Neuronal stem cell (in vitro differentiated cells): Measurements from ENCODE around the gene S100A5.

Source experiments
- DNase-seq: peaks from one replicate; pipeline ENCODE4 v3.0.0-alpha.2; 2013; ENCODE audit warnings: low spot score
- H2AFZ ChIP-seq: one replicate; pipeline ENCODE4 v1.6.1; 2013; ENCODE audit warnings: mild to moderate bottlenecking, low read length, inconsistent platforms
- H2AK5ac ChIP-seq: 2 replicates; pipeline ENCODE4 v1.6.1; 2013; ENCODE audit warnings: low read depth, mild to moderate bottlenecking, inconsistent platforms, low read length, moderate library complexity, mixed read lengths
- H2BK120ac ChIP-seq: 2 replicates; pipeline ENCODE4 v1.6.1; 2013; ENCODE audit warnings: low read depth, mild to moderate bottlenecking, inconsistent platforms, low read length, moderate library complexity, mixed read lengths
- H2BK12ac ChIP-seq: one replicate; pipeline ENCODE4 v1.6.1; 2013; ENCODE audit warnings: low read length, inconsistent platforms
- H2BK15ac ChIP-seq: 2 replicates; pipeline ENCODE4 v1.6.1; 2013; ENCODE audit warnings: mild to moderate bottlenecking, low read length, inconsistent platforms, mixed read lengths
- H2BK5ac ChIP-seq: one replicate; pipeline ENCODE4 v1.6.1; 2013; ENCODE audit warnings: inconsistent platforms, mild to moderate bottlenecking, low read length, moderate library complexity
- H3K14ac ChIP-seq: one replicate; pipeline ENCODE4 v1.6.1; 2013; ENCODE audit warnings: low read length, inconsistent platforms
- H3K18ac ChIP-seq: 2 replicates; pipeline ENCODE4 v1.6.1; 2013; ENCODE audit warnings: low read length, inconsistent platforms
- H3K23ac ChIP-seq: 2 replicates; pipeline ENCODE4 v1.6.1; 2013; ENCODE audit warnings: low read depth, mild to moderate bottlenecking, mixed read lengths, low read length, inconsistent platforms; ENCODE audit not compliant: poor library complexity
- H3K27ac ChIP-seq: replicated peaks from 3 replicates; pipeline ENCODE4 v1.5.1; 2013; ENCODE audit warnings: low read length, inconsistent platforms
- H3K27me3 ChIP-seq, 3 experiments: 2 replicates each; pipeline ENCODE4 v1.6.1; 2013; ENCODE audit warnings: low read length in 3 of 3, mild to moderate bottlenecking in 2 of 3, inconsistent platforms in 1 of 3, low read depth in 1 of 3, mixed read lengths in 1 of 3, moderate library complexity in 1 of 3; ENCODE audit not compliant: control insufficient read depth in 3 of 3, insufficient read depth in 3 of 3
- H3K36me3 ChIP-seq, 2 donors: replicated peaks in 1 of 2; 2 replicates each; pipeline ENCODE4 v1.6.1; 2013; ENCODE audit warnings: low read length in 2 of 2; ENCODE audit not compliant: control insufficient read depth in 2 of 2, insufficient read depth in 2 of 2
- H3K4ac ChIP-seq: 2 replicates; pipeline ENCODE4 v1.6.1; 2013; ENCODE audit warnings: inconsistent platforms, mild to moderate bottlenecking, low read length, moderate library complexity
- H3K4me1 ChIP-seq, 2 donors: 1 replicate in 1 of 2; 2 replicates in 1 of 2; pipeline ENCODE4 v1.6.1; 2013; ENCODE audit warnings: low read length in 2 of 2, low read depth in 1 of 2; ENCODE audit not compliant: control insufficient read depth in 2 of 2, insufficient read depth in 1 of 2
- H3K4me2 ChIP-seq: one replicate; pipeline ENCODE4 v1.6.1; 2013; ENCODE audit warnings: mild to moderate bottlenecking, low read length, inconsistent platforms; ENCODE audit not compliant: insufficient read depth, poor library complexity, severe bottlenecking
- H3K4me3 ChIP-seq, 2 donors: 2 replicates each; pipeline ENCODE4 v1.5.1; 2013; ENCODE audit warnings: low read length in 2 of 2, mild to moderate bottlenecking in 2 of 2, inconsistent platforms in 1 of 2, moderate library complexity in 1 of 2
- H3K79me1 ChIP-seq: one replicate; pipeline ENCODE4 v1.6.1; 2013; ENCODE audit warnings: low read depth, mild to moderate bottlenecking, inconsistent platforms, low read length, moderate library complexity
- H3K9ac ChIP-seq: one replicate; pipeline ENCODE4 v1.6.1; 2013; ENCODE audit warnings: mild to moderate bottlenecking, low read depth, low read length, inconsistent platforms; ENCODE audit not compliant: poor library complexity
- H3K9me3 ChIP-seq, 2 donors: replicated peaks in 1 of 2; 2 replicates each; pipeline versions ENCODE3 to v1.6.1; 2013; ENCODE audit warnings: low read length in 2 of 2, mild to moderate bottlenecking in 2 of 2, inconsistent platforms in 1 of 2, low read depth in 1 of 2, mixed read lengths in 1 of 2, moderate library complexity in 1 of 2; ENCODE audit not compliant: control insufficient read depth in 2 of 2, insufficient read depth in 1 of 2
- H4K8ac ChIP-seq: one replicate; pipeline ENCODE4 v1.6.1; 2013; ENCODE audit warnings: low read depth, mild to moderate bottlenecking, inconsistent platforms, low read length, moderate library complexity
- H4K91ac ChIP-seq: one replicate; pipeline ENCODE4 v1.6.1; 2013; ENCODE audit warnings: low read length, low read depth, mild to moderate bottlenecking, inconsistent platforms; ENCODE audit not compliant: poor library complexity
- WGBS, 2 donors: extraction: QIAGEN DNeasy Blood & Tissue Kit; methylation state at CpG; one replicate each; pipeline ENCODE4 v1.1.7; 2013; ENCODE audit warnings: missing lambda C conversion rate in 2 of 2, mixed read lengths in 1 of 2; ENCODE audit not compliant: insufficient read length in 2 of 2, insufficient replicate concordance in 1 of 2; ENCODE audit errors: extremely low coverage in 2 of 2; 5-methylcytosine and 5-hydroxymethylcytosine counted together

The S100A5 gene

DNA sequence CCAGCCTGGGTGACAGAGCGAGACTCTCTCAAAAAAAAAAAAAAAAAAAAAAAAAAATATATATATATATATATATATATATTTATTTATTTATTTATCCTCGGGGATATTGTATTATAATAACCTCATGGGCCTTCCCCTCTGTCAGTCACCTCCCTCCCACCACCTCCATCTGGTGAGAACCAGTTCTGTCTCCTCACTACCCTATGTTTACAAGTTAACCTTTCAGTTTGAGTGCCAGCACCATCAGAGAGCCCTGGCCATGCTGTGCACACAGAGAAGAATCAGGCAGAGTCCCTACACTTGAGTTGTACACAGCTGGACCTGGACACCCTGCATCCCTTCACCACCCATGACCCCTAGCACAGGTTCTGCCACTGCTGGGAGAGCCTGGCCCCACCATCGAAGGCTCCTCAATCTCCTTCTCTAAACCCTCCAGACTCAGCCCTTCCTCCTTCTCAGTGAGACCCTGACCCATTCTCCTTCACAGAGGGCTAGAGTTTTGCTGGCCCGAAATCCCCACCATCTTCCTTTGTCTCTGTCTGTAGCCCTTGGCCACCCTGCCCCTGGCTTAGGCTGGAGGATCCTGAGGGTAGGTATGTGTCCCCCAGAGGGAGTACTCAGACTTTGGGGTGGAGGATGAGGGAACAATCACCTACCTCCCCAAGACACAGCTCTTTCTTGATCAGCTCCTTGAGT is 1.2 kb downstream of the S100A5 start:
- no CpG with 5 or more reads among the region's 4 CpGs for WGBS, 2 donors

DNA sequence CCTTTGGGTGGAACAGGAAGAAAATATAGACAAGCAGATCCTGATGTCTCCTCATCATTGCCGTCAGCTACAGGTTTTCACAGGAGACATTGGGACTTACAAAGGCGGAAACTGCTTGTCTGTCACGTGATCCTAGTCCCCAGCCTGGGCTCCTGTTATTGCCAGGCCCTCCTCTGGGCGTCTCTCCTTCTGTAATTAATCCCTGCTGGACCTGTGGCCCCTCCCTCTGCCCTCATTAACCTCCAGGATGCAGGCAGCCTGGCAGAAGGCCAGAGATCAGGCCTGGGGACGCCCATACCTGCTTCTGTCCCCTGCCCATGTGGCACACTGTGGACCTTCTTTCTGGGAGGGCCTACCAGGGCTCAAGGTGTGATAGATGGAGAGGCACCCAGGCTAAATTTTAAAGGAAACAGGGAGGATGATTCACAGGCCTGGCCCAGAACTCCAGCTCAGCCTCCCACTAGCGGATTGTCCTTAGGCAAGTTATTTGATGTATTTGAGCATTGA is 2.4 kb downstream of the S100A5 start:
- H3K23ac ChIP-seq: no peak overlapping the region
- no peak overlapping the region for H3K27ac ChIP-seq
- no CpG with 5 or more reads among the region's 6 CpGs for WGBS, 2 donors
- no peak overlapping the region for H2BK5ac ChIP-seq
- H3K79me1 ChIP-seq: no peaks in the 10 kb centered on the region
- no peak overlapping the region for H2AK5ac ChIP-seq
- no peak overlapping the region for H3K4me3 ChIP-seq
- no peaks in the 10 kb centered on the region for H3K9me3 ChIP-seq
- H3K14ac ChIP-seq: no peak overlapping the region
- H2AFZ ChIP-seq: no peak overlapping the region
- H2BK120ac ChIP-seq: no peak overlapping the region
- H3K4me1 ChIP-seq: peaks cover 0 to 26% of the 10 kb centered on the region in 2 donors
- peak overlapping the region; percentile 40 for H2BK15ac ChIP-seq
- H4K8ac ChIP-seq: no peak overlapping the region
- peak; percentile 37 for DNase-seq
- H4K91ac ChIP-seq: no peak overlapping the region
- no peaks in the 10 kb centered on the region for H3K36me3 ChIP-seq
- no peak overlapping the region for H3K9ac ChIP-seq
- no peak overlapping the region for H3K4me2 ChIP-seq
- H2BK12ac ChIP-seq: no peak overlapping the region
- H3K18ac ChIP-seq: peak overlapping the region; percentile 92
- no peak overlapping the region for H3K4ac ChIP-seq
- peaks cover 0 to 44% (median 3%) of the 10 kb centered on the region in 3 experiments for H3K27me3 ChIP-seq

More for the DNA sequence above, 1.2 kb downstream of the S100A5 start:
- Histone ChIP-seq H3K14ac (no peak overlapping the region), H3K79me1 (no peaks in the 10 kb centered on the region), H2BK12ac (peak overlapping the region; percentile 86), H3K9me3 (no peaks in the 10 kb centered on the region), H2BK120ac (no peak overlapping the region), H3K27ac (no peak overlapping the region), H3K4me1 (peaks cover 0 to 24% of the 10 kb centered on the region in 2 donors), H2BK5ac (no peak overlapping the region), H3K9ac (no peak overlapping the region), H2AFZ (peak overlapping the region; percentile 7), H3K4ac (no peak overlapping the region), H3K36me3 (no peaks in the 10 kb centered on the region), H3K4me3 (no peak overlapping the region), H3K23ac (no peak overlapping the region), H3K18ac (peak overlapping the region; percentile 12), H4K91ac (no peak overlapping the region), H2BK15ac (peak overlapping the region; percentile 60), H4K8ac (no peak overlapping the region), H2AK5ac (peak overlapping the region; percentile 60), H3K27me3 (peaks cover 0 to 44% (median 3%) of the 10 kb centered on the region in 3 experiments), H3K4me2 (no peak overlapping the region)
- no peak for DNase-seq

DNA sequence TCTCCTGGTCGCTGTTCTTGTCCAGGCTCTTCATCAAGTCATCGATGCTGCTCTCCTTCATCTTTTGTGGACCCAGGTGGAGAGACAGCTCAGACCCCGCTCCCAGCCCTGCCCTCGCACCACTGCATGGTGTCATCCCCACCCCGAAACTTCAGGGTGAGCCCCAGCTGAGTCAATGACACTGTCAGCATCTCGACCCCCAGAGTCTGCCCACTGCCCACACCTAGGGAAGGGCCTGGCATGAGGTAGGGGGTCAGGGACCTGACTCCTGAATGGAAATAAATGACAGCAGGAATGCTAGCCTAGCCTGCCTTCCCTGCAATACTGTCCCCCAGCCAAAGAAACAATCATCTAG is 3.4 kb downstream of the S100A5 start:
- Histone ChIP-seq H3K27ac (no peak overlapping the region), H3K27me3 (peaks cover 0 to 45% (median 3%) of the 10 kb centered on the region in 3 experiments), H4K8ac (no peak overlapping the region), H2AFZ (no peak overlapping the region), H3K18ac (no peak overlapping the region), H4K91ac (no peak overlapping the region), H2BK120ac (peak overlapping the region; percentile 2), H2AK5ac (peak overlapping the region; percentile 78), H3K23ac (no peak overlapping the region), H3K4me1 (peaks cover 0 to 30% of the 10 kb centered on the region in 2 donors), H3K4me2 (no peak overlapping the region), H3K9ac (no peak overlapping the region), H3K4ac (no peak overlapping the region), H3K36me3 (no peaks in the 10 kb centered on the region), H2BK15ac (peak overlapping the region; percentile 39), H3K4me3 (no peak overlapping the region), H2BK12ac (peak overlapping the region; percentile 61), H3K14ac (no peak overlapping the region), H2BK5ac (no peak overlapping the region), H3K79me1 (no peaks in the 10 kb centered on the region), H3K9me3 (no peaks in the 10 kb centered on the region)
- WGBS, 2 donors: no CpG with 5 or more reads among the region's 6 CpGs
- no peak for DNase-seq

DNA sequence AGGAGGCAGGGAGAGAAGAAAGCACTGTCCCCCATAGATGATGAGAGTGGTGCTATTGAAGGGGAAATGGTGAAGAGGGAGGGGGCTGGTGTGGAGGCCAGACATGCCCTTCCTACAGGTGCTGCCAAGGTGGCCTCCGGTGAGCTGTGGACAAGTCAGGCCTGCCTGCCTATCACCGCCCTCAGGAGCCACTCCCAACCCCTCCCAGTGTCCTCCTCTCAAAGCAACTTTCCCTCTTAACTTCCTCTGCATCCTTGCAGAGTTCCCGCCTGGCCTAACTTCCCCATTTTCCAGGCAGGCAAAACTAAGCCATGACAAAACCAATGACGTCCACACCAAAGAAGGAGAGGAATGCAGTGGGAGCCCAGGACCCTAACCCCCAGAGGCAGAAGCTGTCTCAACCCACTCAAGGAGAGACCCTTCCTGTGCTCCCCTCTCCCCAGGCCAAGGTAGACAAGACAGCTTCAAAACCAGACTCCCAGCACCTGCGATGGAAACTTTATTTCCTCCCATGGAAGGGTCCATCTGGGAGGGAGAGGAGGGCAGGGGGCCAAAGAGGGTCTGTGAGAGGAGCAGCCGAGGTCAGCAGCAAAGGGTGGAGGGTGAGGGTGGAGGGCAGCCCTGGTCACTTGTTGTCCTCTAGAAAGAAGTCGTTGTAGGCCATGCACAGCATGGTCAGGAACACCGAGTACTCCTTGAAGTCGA is 3.9 kb downstream of the S100A5 start:
- peak overlapping the region; percentile 2 for H2BK120ac ChIP-seq
- no peak overlapping the region for H3K4me3 ChIP-seq
- H2BK12ac ChIP-seq: peak overlapping the region; percentile 61
- H3K4ac ChIP-seq: no peak overlapping the region
- H3K18ac ChIP-seq: peak overlapping the region; percentile 63
- no CpG with 5 or more reads among the region's 9 CpGs for WGBS, 2 donors
- peak overlapping the region; percentile 3 for H4K91ac ChIP-seq
- no peaks in the 10 kb centered on the region for H3K9me3 ChIP-seq
- H3K27me3 ChIP-seq: peaks cover 0 to 45% (median 3%) of the 10 kb centered on the region in 3 experiments
- peak overlapping the region; percentile 39 for H2BK15ac ChIP-seq
- H3K4me1 ChIP-seq: peaks cover 0 to 30% of the 10 kb centered on the region in 2 donors
- no peak for DNase-seq
- no peaks in the 10 kb centered on the region for H3K36me3 ChIP-seq
- no peak overlapping the region for H3K14ac ChIP-seq
- no peak overlapping the region for H3K4me2 ChIP-seq
- no peak overlapping the region for H4K8ac ChIP-seq
- H2AK5ac ChIP-seq: peak overlapping the region; percentile 78
- peak overlapping the region; percentile 22 for H3K9ac ChIP-seq
- H3K23ac ChIP-seq: peak overlapping the region; percentile 8
- no peaks in the 10 kb centered on the region for H3K79me1 ChIP-seq
- H2AFZ ChIP-seq: no peak overlapping the region
- H2BK5ac ChIP-seq: no peak overlapping the region
- H3K27ac ChIP-seq: no peak overlapping the region
